Limb (tissue), 2 donors: ENCODE measurements around the gene MAML3.

ENCODE experiments used
- DNase-seq, 2 donors: peaks; one replicate each; pipeline ENCODE4 v3.0.0-alpha.2; 2016; ENCODE audit errors: extremely low spot score in 2 of 2

Gene MAML3

GRCh38 chr4:139763205-139763604 lies 390.8 kb downstream of the MAML3 start:
- no peak for DNase-seq

GRCh38 chr4:139762720-139763119 lies 391.3 kb downstream of the MAML3 start:
- no peak for DNase-seq

- DNase-seq, result no peak
Observed at GRCh38 chr4:139761461-139761860, 392.5 kb downstream of the MAML3 start.

- no peak for DNase-seq
Observed at GRCh38 chr4:139760567-139760966, 393.4 kb downstream of the MAML3 start.

- DNase-seq, result no peak
Observed at GRCh38 chr4:139759097-139759496, 394.9 kb downstream of the MAML3 start.

- DNase-seq, result no peak
Observed at GRCh38 chr4:139756391-139757180, 397.4 kb downstream of the MAML3 start.

GRCh38 chr4:139754938-139755337 lies 399.0 kb downstream of the MAML3 start:
- DNase-seq, result no peak

GRCh38 chr4:139753686-139754085 lies 400.3 kb downstream of the MAML3 start:
- no peak for DNase-seq

- no peak for DNase-seq
Observed at GRCh38 chr4:139749835-139750498, 404.0 kb downstream of the MAML3 start.

- peak in 1 of 2 donors; percentile 35 for DNase-seq
Observed at GRCh38 chr4:139749338-139749737, 404.6 kb downstream of the MAML3 start.

- DNase-seq, result peak in 1 of 2 donors; percentile 24
Observed at GRCh38 chr4:139746431-139747171, 407.4 kb downstream of the MAML3 start.

- peak in 1 of 2 donors; percentile 16 for DNase-seq
Observed at GRCh38 chr4:139745111-139745639, 408.8 kb downstream of the MAML3 start.

- no peak for DNase-seq
Observed at GRCh38 chr4:139744232-139744631, 409.8 kb downstream of the MAML3 start.

- peak in 1 of 2 donors; percentile 6 for DNase-seq
Observed at GRCh38 chr4:139743027-139743426, 411.0 kb downstream of the MAML3 start.

GRCh38 chr4:139740531-139741041 lies 413.4 kb downstream of the MAML3 start:
- peak; percentile 64 to 83 for DNase-seq

GRCh38 chr4:139740121-139740520 lies 413.9 kb downstream of the MAML3 start:
- DNase-seq, result no peak

GRCh38 chr4:139738846-139739613 lies 415.0 kb downstream of the MAML3 start:
- DNase-seq, result no peak

GRCh38 chr4:139736661-139737060 lies 417.3 kb downstream of the MAML3 start:
- DNase-seq, result no peak

GRCh38 chr4:139736274-139736660 lies 417.7 kb downstream of the MAML3 start:
- no peak for DNase-seq

GRCh38 chr4:139735381-139736273 lies 418.4 kb downstream of the MAML3 start:
- peak; percentile 34 to 83 for DNase-seq
